ENCODE results near the gene DNAJC15.

Gene DNAJC15

DNA sequence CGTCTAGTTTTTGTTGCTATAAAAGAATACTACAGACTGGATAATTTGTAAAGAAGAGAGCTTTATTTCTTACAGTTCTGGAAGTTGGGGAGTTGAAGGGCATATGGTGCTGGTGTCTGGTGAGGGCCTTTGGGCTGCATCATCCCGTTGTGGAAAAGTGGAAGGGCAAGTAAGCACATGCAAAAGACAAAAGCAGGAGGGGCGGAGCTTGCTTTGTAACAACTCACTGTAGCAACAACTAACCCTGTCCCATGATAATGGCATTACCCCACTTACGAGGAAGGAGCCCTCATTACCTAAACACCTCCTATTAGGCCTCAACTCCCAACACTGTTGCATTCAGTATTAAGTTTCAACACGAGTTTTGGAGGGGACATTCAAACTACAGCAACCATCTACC lies 7.2 kb upstream of the DNAJC15 start:
- TF ChIP-seq, protein P1, sequence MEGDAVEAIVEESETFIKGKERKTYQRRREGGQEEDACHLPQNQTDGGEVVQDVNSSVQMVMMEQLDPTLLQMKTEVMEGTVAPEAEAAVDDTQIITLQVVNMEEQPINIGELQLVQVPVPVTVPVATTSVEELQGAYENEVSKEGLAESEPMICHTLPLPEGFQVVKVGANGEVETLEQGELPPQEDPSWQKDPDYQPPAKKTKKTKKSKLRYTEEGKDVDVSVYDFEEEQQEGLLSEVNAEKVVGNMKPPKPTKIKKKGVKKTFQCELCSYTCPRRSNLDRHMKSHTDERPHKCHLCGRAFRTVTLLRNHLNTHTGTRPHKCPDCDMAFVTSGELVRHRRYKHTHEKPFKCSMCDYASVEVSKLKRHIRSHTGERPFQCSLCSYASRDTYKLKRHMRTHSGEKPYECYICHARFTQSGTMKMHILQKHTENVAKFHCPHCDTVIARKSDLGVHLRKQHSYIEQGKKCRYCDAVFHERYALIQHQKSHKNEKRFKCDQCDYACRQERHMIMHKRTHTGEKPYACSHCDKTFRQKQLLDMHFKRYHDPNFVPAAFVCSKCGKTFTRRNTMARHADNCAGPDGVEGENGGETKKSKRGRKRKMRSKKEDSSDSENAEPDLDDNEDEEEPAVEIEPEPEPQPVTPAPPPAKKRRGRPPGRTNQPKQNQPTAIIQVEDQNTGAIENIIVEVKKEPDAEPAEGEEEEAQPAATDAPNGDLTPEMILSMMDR (conservative IDR thresholded peaks at IDR 0.05; ENCODE audit: low read depth, low read length): no peak
- no peak for DNase-seq (ENCODE audit: low read depth)
- H3K4me3 ChIP-seq (ENCODE audit: low read depth, low read length): no peak overlapping the region

DNA sequence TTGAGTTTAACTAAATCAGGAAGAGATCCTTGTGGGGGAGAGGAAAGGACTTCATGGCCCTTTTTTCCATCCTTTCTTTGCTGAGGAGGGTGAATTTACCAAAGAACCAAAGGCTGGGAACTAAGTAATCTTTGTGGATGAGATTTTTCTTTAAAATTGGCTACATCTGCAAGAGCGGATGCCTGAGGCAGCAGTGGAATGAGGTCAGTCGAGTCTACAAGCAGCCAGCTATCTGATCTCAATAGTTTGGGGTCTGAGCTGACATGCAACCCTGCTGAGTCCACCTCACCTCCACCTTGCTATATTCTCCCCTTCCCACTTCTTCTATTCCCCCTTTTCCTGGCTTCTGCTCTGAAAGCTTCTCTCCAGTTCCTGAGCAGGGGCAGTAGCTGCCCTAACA lies 3.6 kb upstream of the DNAJC15 start:
- no peak overlapping the region for H3K4me3 ChIP-seq (ENCODE audit: low read depth, low read length)
- TF ChIP-seq, protein P1 (conservative IDR thresholded peaks at IDR 0.05; ENCODE audit: low read depth, low read length): no peak
- no peak for DNase-seq (ENCODE audit: low read depth)

- no peak for DNase-seq (ENCODE audit: low read depth)
- TF ChIP-seq, protein P1 (conservative IDR thresholded peaks at IDR 0.05; ENCODE audit: low read depth, low read length): no peak
- H3K4me3 ChIP-seq (ENCODE audit: low read depth, low read length): no peak overlapping the region
Measured at GRCh38 chr13:43020794-43021193, 2.6 kb upstream of the DNAJC15 start.

DNA sequence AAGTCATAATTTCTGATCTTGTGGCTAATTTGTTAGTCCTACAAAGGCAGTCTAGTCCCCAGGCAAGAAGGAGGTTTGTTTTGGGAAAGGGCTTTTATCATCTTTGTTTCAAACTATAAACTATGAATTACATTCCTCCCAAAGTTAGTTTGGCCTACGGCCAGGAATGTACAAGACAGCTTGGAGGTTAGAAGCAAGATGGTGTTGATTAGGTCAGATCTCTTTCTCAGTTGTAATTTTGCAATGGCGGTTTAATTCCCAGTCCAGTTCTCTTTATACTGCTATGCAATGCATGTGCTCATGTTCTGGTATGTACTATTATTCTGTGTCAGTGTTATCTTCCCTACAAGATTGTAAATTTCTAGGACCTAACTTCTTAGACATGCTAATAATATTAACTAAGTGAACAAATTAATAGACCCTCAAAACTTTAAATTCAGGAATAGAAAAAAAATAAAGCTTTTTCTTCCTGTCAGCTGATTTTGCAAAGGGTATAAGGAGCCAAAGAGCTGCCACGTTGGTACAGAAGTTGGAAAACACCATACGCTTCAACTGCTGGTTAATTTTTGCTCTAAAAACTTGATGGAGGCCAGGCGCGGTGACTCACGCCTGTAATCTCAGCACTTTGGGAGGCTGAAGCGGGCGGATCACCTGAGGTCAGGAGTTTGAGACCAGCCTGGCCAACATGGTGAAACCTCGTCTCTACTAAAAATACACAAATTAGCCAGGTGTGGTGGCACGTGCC lies 1.3 kb upstream of the DNAJC15 start:
- DNase-seq (ENCODE audit: low read depth): peak; percentile 85
- H3K4me3 ChIP-seq (ENCODE audit: low read depth, low read length): no peak overlapping the region
- TF ChIP-seq, protein P1 (conservative IDR thresholded peaks at IDR 0.05; ENCODE audit: low read depth, low read length): no peak

- peak overlapping the region; percentile 77 for H3K4me3 ChIP-seq (ENCODE audit: low read depth, low read length)
- TF ChIP-seq, protein P1 (conservative IDR thresholded peaks at IDR 0.05; ENCODE audit: low read depth, low read length): no peak
- DNase-seq (ENCODE audit: low read depth): no peak
Measured at GRCh38 chr13:43022934-43023288, 475 bp upstream of the DNAJC15 start.

DNA sequence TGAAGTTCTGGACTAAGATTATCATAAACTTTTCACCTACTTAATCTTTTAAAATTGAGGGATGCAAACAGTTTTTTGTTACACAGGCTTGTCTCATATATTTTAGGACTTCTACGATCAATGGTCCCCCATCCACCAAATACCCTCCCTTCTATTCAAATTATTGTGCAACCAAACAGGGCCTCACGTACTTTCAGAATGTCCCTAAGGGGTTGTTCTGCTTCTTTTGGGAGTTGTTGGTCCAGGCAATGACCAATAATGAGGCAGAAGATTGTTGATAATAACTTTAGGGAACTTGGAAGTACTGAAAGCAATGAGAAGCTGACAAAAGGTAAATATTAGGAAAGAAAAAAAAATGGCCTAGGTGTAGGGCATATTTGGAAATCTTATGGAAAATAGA lies 2.9 kb downstream of the DNAJC15 start:
- no peak for DNase-seq (ENCODE audit: low read depth)
- TF ChIP-seq, protein P1 (conservative IDR thresholded peaks at IDR 0.05; ENCODE audit: low read depth, low read length): no peak
- H3K4me3 ChIP-seq (ENCODE audit: low read depth, low read length): no peak overlapping the region

GRCh38 chr13:43030548-43030947 lies 7.2 kb downstream of the DNAJC15 start:
- TF ChIP-seq, protein P1 (conservative IDR thresholded peaks at IDR 0.05; ENCODE audit: low read depth, low read length): peak; percentile 1
- DNase-seq (ENCODE audit: low read depth): peak; percentile 67
- H3K4me3 ChIP-seq (ENCODE audit: low read depth, low read length): no peak overlapping the region

Data from choroid plexus epithelial cell (primary cell).